ENCODE results near the gene PTPRD.

GRCh38 chr9:8632493-8632892 lies 1980.3 kb downstream of the PTPRD start:
- TF ChIP-seq CTCF (IDR thresholded peaks at IDR 0.05; ENCODE audit: insufficient read depth, low read length, poor library complexity, severe bottlenecking), result no peak
- no peak for TF ChIP-seq EZH2phosphoT487 (conservative IDR thresholded peaks at IDR 0.05; ENCODE audit: low read length)
